ENCODE measurements around the gene SORCS1.

DNA sequence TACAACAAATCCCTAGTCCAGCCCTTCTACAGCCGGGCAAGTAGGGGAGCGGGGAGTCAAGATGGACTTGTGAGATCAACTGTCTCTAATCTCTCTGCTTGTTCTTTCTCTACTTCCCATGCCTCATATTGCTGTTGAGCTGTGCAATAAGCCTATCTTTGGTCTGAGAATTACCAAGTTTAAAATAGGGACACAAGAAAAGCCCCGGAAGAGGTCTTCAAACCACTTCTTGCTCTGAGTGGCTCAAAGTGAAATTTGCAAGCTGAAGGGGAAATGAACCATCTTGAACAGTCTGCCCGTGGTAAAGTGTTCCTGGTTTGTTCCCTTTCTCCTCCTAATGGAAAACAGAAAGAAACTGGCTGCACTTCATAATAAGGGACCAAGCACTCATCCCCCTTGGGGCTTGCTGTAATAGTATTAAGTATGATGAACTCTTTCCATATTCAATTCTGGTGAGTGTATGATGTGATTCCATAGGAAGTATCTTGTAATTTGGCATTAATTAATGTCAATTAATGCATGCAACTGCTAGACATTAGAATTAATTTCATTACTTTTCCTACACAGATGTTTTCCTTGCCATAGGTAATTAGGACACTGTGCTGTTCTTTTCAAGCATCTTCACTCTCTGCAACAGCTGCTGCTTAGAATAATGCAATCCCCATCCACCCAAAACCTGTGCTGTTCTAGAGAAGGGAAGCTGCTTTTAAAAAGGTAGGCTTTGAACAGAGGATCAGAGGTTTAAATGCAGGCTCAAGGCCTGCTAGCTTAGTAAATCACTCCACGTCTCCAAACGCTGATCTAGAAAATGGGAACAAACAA is 449.6 kb downstream of the SORCS1 start:
- TF ChIP-seq, protein P1, sequence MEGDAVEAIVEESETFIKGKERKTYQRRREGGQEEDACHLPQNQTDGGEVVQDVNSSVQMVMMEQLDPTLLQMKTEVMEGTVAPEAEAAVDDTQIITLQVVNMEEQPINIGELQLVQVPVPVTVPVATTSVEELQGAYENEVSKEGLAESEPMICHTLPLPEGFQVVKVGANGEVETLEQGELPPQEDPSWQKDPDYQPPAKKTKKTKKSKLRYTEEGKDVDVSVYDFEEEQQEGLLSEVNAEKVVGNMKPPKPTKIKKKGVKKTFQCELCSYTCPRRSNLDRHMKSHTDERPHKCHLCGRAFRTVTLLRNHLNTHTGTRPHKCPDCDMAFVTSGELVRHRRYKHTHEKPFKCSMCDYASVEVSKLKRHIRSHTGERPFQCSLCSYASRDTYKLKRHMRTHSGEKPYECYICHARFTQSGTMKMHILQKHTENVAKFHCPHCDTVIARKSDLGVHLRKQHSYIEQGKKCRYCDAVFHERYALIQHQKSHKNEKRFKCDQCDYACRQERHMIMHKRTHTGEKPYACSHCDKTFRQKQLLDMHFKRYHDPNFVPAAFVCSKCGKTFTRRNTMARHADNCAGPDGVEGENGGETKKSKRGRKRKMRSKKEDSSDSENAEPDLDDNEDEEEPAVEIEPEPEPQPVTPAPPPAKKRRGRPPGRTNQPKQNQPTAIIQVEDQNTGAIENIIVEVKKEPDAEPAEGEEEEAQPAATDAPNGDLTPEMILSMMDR (IDR thresholded peaks at IDR 0.05; ENCODE audit: low read length) = no peak
- no peak for TF ChIP-seq EZH2phosphoT487 (IDR thresholded peaks at IDR 0.05; ENCODE audit: low read length)
